ENCODE measurements around the gene KIRREL3.

GRCh38 chr11:126628450-126628789, 372.1 kb downstream of the KIRREL3 start:
- TF ChIP-seq POLR2A (IDR thresholded peaks at IDR 0.05; ENCODE audit: low read depth, low read length) = no peak
- no peak for TF ChIP-seq POLR2AphosphoS5 (IDR thresholded peaks at IDR 0.05; ENCODE audit: low read depth, low read length)
- TF ChIP-seq TAF1 (IDR thresholded peaks at IDR 0.05; ENCODE audit: low read depth, low read length) = no peak
